ENCODE measurements around the gene ZDHHC9.
"Not testable (repeated sequence)": the region's sequence is repeated elsewhere in the genome, so short reads cannot be mapped to it uniquely, and the experiment has no call there.

The ZDHHC9 gene

DNA sequence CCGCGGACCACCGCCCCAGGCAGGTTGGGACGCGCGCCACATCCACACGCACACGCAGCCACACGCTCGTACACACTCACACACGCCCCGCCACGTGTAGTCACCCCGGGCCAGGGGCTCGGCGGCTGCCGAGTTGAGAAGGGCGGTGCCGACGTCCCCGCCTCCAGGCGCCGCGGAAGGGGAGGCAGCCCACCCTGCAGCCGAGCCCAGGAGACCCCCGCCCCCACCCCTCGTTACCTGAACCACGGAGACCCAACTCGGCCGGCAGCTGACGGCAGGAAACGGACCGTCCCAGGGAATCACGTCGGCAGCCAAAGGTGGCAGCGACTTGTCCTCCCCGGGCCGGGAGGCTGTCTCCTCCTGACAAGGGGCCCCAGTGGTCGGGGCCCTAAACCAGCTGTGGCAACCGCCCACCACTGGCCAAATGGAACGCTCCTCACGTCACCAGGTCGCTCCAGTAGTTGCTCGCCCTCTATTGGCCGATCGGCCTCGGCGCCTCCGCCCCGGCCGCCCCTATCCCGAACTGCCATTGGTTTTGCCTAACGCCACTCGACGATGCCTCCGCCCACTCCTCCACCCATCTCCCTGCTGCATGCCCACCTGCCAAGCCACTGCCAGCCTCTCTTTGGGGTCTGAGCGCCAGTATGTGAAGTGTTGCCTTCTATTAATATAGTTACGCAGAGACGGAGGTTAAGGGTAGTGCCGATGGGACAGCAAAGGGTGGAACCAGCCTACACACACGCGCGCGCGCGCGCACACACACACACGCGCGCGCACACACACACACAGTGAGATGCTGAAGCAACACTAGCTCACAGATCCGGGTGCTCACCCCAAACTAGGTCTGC lies at the start of gene ZDHHC9:
ZDHHC9 (minus strand) TSS at position 428 of the 848 bp plus-strand sequence. CDS start 1,941 bp downstream, outside the sequence.
- peak; percentile 61 to 70 for DNase-seq (ENCODE audit: low read depth in 1 of 2, low spot score in 1 of 2)

- no peak for DNase-seq (ENCODE audit: low read depth in 1 of 2, low spot score in 1 of 2)
Measured at GRCh38 chrX:129877401-129877800, 33.7 kb upstream of the ZDHHC9 start.

GRCh38 chrX:129876771-129877305 lies 33.2 kb upstream of the ZDHHC9 start:
- DNase-seq (ENCODE audit: low read depth in 1 of 2, low spot score in 1 of 2): no peak

- no peak for DNase-seq (ENCODE audit: low read depth in 1 of 2, low spot score in 1 of 2)
Measured at GRCh38 chrX:129875669-129876068, 32.0 kb upstream of the ZDHHC9 start.

GRCh38 chrX:129872524-129872923 lies 28.8 kb upstream of the ZDHHC9 start:
- DNase-seq (ENCODE audit: low read depth in 1 of 2, low spot score in 1 of 2): no peak

- not testable (repeated sequence) for DNase-seq (ENCODE audit: low read depth in 1 of 2, low spot score in 1 of 2)
Measured at GRCh38 chrX:129866321-129866720, 22.6 kb upstream of the ZDHHC9 start.

DNA sequence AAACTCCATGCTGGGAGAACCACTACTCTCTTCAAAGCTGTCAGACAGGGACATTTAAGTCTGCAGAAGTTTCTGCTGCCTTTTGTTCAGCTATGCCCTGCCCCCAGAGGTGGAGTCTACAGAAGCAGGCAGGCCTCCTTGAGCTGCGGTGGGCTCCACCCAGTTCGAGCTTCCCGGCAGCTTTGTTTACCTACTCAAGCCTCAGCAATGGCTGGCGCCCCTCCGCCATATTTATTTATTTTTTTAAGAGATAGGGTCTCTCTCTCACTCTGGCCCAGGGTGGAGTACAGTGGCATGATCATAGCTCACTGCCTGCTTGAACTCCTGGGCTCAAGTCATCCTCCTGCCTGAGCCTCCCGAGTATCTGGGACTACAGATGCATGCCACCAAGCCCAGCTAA lies 15.4 kb upstream of the ZDHHC9 start:
- not testable (repeated sequence) for DNase-seq (ENCODE audit: low read depth in 1 of 2, low spot score in 1 of 2)

DNA sequence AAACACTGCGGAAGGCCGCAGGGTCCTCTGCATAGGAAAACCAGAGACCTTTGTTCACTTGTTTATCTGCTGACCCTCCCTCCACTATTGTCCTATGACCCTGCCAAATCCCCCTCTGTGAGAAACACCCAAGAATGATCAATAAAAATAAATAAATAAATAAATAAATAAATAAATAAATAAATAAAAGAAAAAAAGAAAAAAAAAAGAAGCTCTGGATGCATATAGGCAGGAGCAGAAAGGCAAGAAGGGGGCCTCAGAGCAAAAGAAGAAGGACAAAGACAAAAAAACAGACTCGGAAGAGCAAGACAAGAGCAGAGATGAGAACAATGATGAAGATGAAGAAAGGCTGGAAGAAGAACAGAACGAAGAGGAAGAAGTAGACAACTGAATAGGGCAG lies 8.1 kb upstream of the ZDHHC9 start:
- not testable (repeated sequence) for DNase-seq (ENCODE audit: low read depth in 1 of 2, low spot score in 1 of 2)

DNA sequence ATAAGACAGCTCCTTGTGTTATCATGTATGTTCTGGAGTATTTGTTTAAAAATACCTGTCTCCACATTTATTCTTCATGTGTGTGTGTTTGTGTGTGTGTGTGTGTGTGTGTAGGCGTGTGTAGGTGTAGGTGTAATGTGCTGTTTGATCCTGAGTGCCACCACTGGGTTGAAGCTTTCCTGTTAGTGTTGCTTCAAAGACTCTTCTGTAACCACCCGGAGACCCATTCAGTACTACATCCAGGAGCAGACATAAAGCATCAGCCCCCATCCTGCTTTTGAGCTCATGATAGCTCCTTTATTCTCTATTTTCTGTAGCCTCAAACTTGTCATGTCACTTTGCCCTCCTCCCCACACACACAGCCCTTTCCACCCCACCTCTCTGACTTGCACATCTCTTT lies 3.0 kb upstream of the ZDHHC9 start:
- DNase-seq (ENCODE audit: low read depth in 1 of 2, low spot score in 1 of 2): no peak

GRCh38 chrX:129845616-129846190 lies 2.0 kb upstream of the ZDHHC9 start:
- no peak for DNase-seq (ENCODE audit: low read depth in 1 of 2, low spot score in 1 of 2)

DNA sequence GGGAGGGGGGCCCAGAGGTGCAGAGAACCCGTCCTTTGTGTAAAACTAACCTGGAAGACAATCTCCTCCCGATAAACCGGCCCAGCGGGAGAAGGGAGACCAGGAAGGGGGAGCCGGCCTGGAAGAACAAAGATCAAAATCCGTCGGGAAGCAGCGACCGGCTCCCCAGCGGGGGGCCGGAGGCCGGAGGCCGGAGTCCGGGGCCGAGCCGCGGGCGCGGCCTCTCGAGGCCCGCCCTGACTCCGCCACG lies 552 bp downstream of the ZDHHC9 start:
- DNase-seq (ENCODE audit: low read depth in 1 of 2, low spot score in 1 of 2): no peak

DNA sequence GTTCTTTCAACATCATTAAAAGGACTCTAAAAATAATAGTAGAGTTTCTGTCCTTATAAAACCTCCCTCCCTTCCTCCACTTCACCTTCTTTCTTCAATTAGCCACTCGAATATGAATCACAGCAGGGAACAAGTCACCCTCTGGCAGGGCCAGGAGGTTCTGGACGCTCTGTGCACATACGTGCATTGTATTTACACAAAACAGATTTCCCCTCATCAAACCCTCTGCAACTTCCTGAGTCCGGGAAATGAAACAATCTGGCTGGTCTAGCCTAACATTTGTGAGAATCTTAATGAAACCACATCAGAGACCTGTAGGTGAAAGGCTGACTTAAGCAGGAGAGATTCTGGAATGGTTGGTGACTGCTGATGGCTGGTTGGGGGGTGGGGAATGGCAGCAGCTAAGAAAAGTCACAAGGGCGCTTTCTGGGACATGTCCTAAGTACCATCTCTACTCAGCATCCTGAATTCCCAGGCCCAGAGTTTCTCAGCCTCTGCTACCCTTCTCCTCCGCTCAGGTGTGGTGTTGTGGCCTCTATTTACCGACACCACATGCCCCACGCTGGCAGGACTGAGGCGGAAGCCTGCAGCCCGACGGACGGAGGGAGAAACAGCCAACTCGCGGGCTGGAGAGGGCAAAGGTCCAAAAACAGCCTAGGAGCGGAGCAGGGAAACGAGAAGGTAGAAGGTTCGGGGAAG lies 1.0 kb downstream of the ZDHHC9 start:
- DNase-seq (ENCODE audit: low read depth in 1 of 2, low spot score in 1 of 2): no peak

GRCh38 chrX:129840344-129840743 lies 3.3 kb downstream of the ZDHHC9 start:
- no peak for DNase-seq (ENCODE audit: low read depth in 1 of 2, low spot score in 1 of 2)

GRCh38 chrX:129836827-129837226 lies 6.9 kb downstream of the ZDHHC9 start:
- no peak for DNase-seq (ENCODE audit: low read depth in 1 of 2, low spot score in 1 of 2)

- no peak for DNase-seq (ENCODE audit: low read depth in 1 of 2, low spot score in 1 of 2)
Measured at GRCh38 chrX:129833153-129833990, 10.3 kb downstream of the ZDHHC9 start.

DNA sequence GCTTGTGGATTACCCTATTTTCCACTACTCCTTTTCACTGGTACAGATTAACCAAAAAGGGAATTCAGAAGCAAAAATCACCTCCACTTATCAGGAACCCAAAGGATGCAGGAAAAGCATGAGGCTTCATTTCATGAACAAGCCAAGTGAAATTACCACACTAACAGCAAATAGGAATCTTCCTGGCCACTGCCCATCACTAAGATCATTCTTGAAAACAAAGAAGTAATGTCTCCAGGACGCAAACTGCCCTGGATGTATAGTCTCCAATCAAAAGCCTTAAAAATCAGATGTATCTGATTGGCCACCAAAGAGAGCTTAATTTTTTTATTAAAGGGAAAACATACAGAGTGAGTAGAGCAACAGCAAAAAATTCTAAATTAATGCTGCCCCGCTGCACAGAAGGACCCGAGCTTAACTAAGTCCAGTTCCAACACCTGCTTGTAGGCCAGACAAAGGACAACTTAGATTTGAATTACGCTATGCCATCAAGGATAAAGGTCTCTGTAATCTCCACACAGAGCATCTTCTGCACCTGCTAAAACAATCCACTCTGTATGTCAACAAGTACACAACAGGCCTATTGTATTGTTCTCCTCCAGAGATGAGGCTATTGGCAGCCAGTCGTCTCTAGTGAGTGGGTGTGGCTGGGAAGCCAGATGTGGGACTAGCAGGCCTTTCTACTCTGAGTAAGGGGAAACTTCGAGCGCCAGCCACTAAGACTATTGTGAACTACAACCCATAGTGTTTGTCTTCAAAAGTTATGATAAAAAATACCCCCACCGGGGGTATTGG lies 12.4 kb downstream of the ZDHHC9 start:
- no peak for DNase-seq (ENCODE audit: low read depth in 1 of 2, low spot score in 1 of 2)

DNA sequence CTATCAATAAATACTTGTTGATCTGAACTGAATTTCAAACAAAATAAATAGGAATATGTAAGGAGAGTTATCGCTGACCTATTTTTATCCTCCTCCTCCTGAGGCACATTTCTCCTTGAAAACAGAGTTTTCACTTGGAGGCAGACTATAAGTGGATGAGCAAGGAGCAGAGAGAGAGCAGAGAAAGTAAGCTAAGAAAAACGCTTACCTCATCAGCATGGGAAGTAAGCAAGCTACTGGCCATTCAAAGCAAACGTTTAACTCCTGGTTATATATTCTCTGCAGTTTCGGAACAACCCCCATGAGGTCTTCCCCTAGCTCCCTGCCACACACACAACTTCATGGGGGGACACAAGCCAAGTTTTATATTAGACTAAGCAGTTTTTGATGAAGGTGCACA lies 13.2 kb downstream of the ZDHHC9 start:
- DNase-seq (ENCODE audit: low read depth in 1 of 2, low spot score in 1 of 2): no peak

- DNase-seq (ENCODE audit: low read depth in 1 of 2, low spot score in 1 of 2): no peak
Measured at GRCh38 chrX:129825746-129826505, 17.8 kb downstream of the ZDHHC9 start.

DNA sequence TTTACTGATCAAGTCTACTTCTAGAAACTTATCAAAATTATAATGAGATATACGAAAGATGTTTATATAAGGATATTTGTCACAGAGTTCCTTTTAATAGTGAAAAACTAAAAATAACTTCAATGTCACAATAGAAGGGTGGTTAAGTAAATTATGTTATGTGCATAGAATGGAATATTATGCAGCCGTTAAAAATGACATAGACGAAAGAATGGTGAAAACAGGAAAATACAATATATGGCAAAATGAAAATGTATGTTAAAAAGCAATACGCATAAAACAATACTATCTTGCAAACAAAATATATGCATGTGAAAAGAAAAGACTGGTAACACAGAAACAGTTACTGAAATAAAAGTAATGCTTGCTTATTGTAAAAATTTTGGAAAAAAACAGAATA lies 19.1 kb downstream of the ZDHHC9 start:
- DNase-seq (ENCODE audit: low read depth in 1 of 2, low spot score in 1 of 2): no peak

DNA sequence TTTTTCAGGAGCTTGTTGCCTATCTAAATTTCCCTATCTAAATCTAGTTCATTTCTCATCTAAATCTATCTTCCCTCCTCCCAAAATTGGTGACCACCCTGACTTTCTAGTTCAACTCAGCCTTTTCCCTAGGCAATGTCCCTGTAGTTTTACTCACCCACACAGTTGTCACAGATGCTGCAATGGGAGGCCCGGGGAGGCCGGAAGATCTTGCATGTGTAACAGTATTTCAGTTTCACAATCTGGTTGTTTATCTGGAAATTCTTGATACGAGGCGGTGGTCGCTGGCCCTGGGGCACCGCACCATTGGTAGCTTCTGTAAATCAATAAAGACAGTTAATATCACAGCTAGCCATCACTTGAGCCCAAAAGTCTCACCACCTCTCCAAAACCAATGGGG lies 20.2 kb downstream of the ZDHHC9 start:
- DNase-seq (ENCODE audit: low read depth in 1 of 2, low spot score in 1 of 2): no peak

Measured in stimulated activated CD4-positive, alpha-beta T cell treated with anti-CD3 and anti-CD28 coated beads, Interleukin-15, amount 100 ng/mL, for 1 hour (primary cell).